Cardiac muscle cell (in vitro differentiated cells and primary cell): ENCODE results near the gene PLD5. TPM values are rescaled to one million over a fixed set of nuclear protein-coding genes. Genes with fewer than 3 reads are reported as not detected.
"Not testable (repeated sequence)": the region's sequence is repeated elsewhere in the genome, so short reads cannot be mapped to it uniquely, and the experiment has no call there.

Experiments used
- DNase-seq, 2 donors: peaks; one replicate each; pipeline versions ENCODE4 v3.0.0 to v3.0.0-alpha.2; 2010 to 2017; ENCODE audit warnings: low read depth in 1 of 2, low spot score in 1 of 2
- H3K27ac ChIP-seq: fragments of 200-600 bp; sonication (generic); 2 replicates; pipeline ENCODE4 v1.5.1; 2016
- H3K27me3 ChIP-seq: fragments of 200-600 bp; sonication (generic); 2 replicates; pipeline ENCODE4 v1.6.0; 2016; ENCODE audit warnings: control low read depth
- H3K36me3 ChIP-seq: fragments of 200-600 bp; sonication (generic); 2 replicates; pipeline ENCODE4 v1.5.1; 2016; ENCODE audit warnings: control low read depth
- H3K4me1 ChIP-seq: fragments of 200-600 bp; sonication (generic); 2 replicates; pipeline ENCODE4 v1.8.1; 2017; ENCODE audit warnings: low read depth, mild to moderate bottlenecking, mixed run types
- H3K4me3 ChIP-seq: fragments of 200-600 bp; sonication (generic); 2 replicates; pipeline ENCODE4 v1.5.1; 2016; ENCODE audit warnings: mild to moderate bottlenecking
- H3K9me3 ChIP-seq: fragments of 200-600 bp; sonication (generic); 2 replicates; pipeline ENCODE4 v1.5.1; 2017; ENCODE audit warnings: low read depth, mild to moderate bottlenecking, control low read depth
- CTCF ChIP-seq: IDR thresholded peaks from 2 replicates; pipeline ENCODE4 v1.5.1; 2012; ENCODE audit warnings: low read depth, mild to moderate bottlenecking, low read length
- polyA plus RNA-seq: library from polyadenylated mRNA; unstranded; fragments of >200 nt; fragmentation: Nextera tagmentation; extraction: Ambion mirVana; gene quantifications from 2 replicates; pipeline ENCODE4 v1.2.1, GENCODE V29; 2016
- total RNA-seq: library from RNA; depleted of rRNA; stranded (reverse); fragments of >200 nt; gene quantifications from 2 replicates; pipeline ENCODE4 v1.2.3, GENCODE V29; 2016

Gene PLD5
- total and polyA plus RNA-seq, 2 experiments from 2014 or later, result 0.03 to 0.06 TPM

DNA sequence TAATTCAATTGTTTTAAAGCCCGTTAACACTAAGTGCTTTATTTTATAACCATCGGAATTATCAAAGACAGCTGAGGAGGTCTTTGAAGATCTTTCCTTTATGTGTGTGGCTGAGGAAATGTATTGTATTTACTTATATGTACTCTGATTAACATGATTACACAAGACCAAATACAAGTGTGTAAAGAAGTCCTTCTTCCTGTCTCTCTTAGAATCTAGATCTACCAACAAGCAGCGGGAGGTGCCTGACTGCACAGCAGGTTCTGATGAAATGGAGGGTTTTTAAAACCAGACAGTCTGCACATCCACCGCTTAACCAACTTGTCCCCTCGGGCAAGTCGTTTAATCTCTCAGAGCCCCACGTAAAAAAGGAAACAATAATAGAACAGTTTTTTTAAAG is 285.1 kb downstream of the PLD5 start:
- Histone ChIP-seq H3K27ac (no peak overlapping the region), H3K27me3 (no peaks in the 10 kb centered on the region), H3K4me3 (no peak overlapping the region), H3K9me3 (no peaks in the 10 kb centered on the region), H3K4me1 (no peaks in the 10 kb centered on the region), H3K36me3 (no peaks in the 10 kb centered on the region)
- DNase-seq, result no peak
- no peak for TF ChIP-seq CTCF

- H3K4me1 ChIP-seq, result no peaks in the 10 kb centered on the region
- no peaks in the 10 kb centered on the region for H3K36me3 ChIP-seq
- H3K9me3 ChIP-seq, result no peaks in the 10 kb centered on the region
- TF ChIP-seq CTCF, result no peak
- no peaks in the 10 kb centered on the region for H3K27me3 ChIP-seq
- H3K4me3 ChIP-seq, result no peak overlapping the region
- H3K27ac ChIP-seq, result no peak overlapping the region
- no peak for DNase-seq
Measured at GRCh38 chr1:242237051-242237450, 287.4 kb downstream of the PLD5 start.

GRCh38 chr1:242228991-242229390 is 295.5 kb downstream of the PLD5 start:
- no peak for DNase-seq
- Histone ChIP-seq H3K9me3 (no peaks in the 10 kb centered on the region), H3K4me1 (no peaks in the 10 kb centered on the region), H3K36me3 (no peaks in the 10 kb centered on the region), H3K27me3 (no peaks in the 10 kb centered on the region), H3K27ac (no peak overlapping the region), H3K4me3 (no peak overlapping the region)
- no peak for TF ChIP-seq CTCF

GRCh38 chr1:242225767-242226573 is 298.5 kb downstream of the PLD5 start:
- Histone ChIP-seq H3K27me3 (no peaks in the 10 kb centered on the region), H3K9me3 (no peaks in the 10 kb centered on the region), H3K4me1 (no peaks in the 10 kb centered on the region), H3K36me3 (no peaks in the 10 kb centered on the region), H3K4me3 (no peak overlapping the region), H3K27ac (no peak overlapping the region)
- TF ChIP-seq CTCF, result no peak
- DNase-seq, result no peak

DNA sequence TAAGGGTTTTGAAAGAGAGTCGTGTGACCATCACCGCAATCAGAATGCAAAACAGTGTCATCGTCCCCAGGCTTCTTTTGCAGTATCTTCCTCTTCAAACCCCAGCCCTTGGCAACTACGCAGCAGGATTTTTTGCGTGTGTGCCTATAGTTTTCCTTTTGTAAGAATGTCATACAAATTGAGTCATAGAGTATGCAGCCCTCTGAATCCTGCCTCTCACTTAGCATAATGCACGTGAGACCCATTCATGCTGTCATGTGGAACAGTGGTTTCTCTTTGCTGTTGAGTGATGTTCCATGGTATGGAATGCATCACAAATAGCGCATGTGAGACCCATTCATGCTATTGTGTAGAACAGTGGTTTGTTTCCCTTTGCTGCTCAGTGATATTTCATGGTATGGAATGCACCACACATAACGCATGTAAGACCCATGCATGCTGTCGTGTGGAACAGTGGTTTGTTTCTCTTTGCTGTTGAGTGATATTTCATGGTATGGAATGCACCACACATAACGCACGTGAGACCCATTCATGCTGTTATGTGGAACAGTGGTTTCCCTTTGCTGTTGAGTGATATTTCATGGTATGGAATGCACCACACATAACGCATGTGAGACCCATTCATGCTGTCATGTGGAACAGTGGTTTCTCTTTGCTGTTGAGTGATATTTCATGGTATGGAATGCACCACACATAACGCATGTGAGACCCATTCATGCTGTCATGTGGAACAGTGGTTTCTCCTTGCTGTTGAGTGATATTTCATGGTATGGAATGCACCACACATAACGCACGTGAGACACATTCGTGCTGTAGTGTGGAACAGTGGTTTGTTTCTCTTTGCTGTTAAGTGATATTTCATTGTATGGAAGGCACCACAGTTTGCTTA is 299.4 kb downstream of the PLD5 start:
- not testable (repeated sequence) for H3K4me3 ChIP-seq, H3K36me3 ChIP-seq, H3K9me3 ChIP-seq, H3K27ac ChIP-seq, DNase-seq, H3K27me3 ChIP-seq, H3K4me1 ChIP-seq

DNA sequence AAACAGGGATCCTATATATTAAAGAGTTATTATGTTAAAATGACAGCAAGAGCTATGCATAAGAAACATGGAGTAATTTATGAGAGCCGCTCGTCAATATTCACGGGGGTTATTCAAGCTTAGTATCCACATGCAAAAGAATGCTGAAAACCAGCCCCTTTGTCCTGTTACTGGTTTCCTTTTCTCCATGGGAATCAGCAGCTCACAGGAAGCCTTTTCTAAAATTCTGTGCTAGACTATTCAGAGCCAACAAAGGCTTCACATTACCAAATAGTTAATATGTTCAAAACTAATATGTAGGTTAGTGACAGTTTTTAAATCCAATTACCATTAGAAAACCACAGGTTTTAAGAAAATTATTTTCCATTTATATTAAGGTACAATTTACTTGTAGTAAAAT is 300.0 kb downstream of the PLD5 start:
- no peaks in the 10 kb centered on the region for H3K4me1 ChIP-seq
- H3K36me3 ChIP-seq, result no peaks in the 10 kb centered on the region
- H3K27ac ChIP-seq, result no peak overlapping the region
- H3K4me3 ChIP-seq, result no peak overlapping the region
- H3K27me3 ChIP-seq, result no peaks in the 10 kb centered on the region
- TF ChIP-seq CTCF, result no peak
- no peaks in the 10 kb centered on the region for H3K9me3 ChIP-seq
- DNase-seq, result no peak
